ENCODE data around the gene ZNF345. TPM values are rescaled to one million over a fixed set of nuclear protein-coding genes. Genes with fewer than 3 reads are reported as not detected.
A peak's percentile ranks its signal among the peaks of the same experiment; 100 is the strongest.

ZNF345 gene
- total and polyA plus RNA-seq, 2 experiments from 2014 or later = 5.5 to 5.7 TPM

- H3K4me3 ChIP-seq = no peak overlapping the region
- no peak overlapping the region for H3K4me2 ChIP-seq
- peak overlapping the region; percentile 60; the same call in 1 of the 3 replicates for H3K4me3 Mint-ChIP-seq
- TF ChIP-seq JUNB (IDR thresholded peaks at IDR 0.05; ENCODE audit: unreplicated experiment) (no peak), NANOG (IDR thresholded peaks at IDR 0.05; ENCODE audit: borderline replicate concordance) (no peak), STAT1 (IDR thresholded peaks at IDR 0.05; ENCODE audit: unreplicated experiment) (no peak), CREB1 (CRISPR knock-in tag; IDR thresholded peaks at IDR 0.05; ENCODE audit: low read depth) (no peak), EZH2phosphoT487 (IDR thresholded peaks at IDR 0.05; ENCODE audit: unreplicated experiment) (no peak), ZNF331 (CRISPR knock-in tag; IDR thresholded peaks at IDR 0.05; ENCODE audit: low read depth) (no peak), ZNF114 (CRISPR knock-in tag; IDR thresholded peaks at IDR 0.05) (no peak), POLR2AphosphoS5 (IDR thresholded peaks at IDR 0.05; ENCODE audit: low read depth) (no peak), EZH2 (IDR thresholded peaks at IDR 0.05; ENCODE audit: low read depth, unreplicated experiment) (no peak), REST (IDR thresholded peaks at IDR 0.05; ENCODE audit: unreplicated experiment) (no peak)
- TF ChIP-seq, protein P1, sequence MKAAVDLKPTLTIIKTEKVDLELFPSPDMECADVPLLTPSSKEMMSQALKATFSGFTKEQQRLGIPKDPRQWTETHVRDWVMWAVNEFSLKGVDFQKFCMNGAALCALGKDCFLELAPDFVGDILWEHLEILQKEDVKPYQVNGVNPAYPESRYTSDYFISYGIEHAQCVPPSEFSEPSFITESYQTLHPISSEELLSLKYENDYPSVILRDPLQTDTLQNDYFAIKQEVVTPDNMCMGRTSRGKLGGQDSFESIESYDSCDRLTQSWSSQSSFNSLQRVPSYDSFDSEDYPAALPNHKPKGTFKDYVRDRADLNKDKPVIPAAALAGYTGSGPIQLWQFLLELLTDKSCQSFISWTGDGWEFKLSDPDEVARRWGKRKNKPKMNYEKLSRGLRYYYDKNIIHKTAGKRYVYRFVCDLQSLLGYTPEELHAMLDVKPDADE (IDR thresholded peaks at IDR 0.05) = no peak
- TF ChIP-seq, protein P2, sequence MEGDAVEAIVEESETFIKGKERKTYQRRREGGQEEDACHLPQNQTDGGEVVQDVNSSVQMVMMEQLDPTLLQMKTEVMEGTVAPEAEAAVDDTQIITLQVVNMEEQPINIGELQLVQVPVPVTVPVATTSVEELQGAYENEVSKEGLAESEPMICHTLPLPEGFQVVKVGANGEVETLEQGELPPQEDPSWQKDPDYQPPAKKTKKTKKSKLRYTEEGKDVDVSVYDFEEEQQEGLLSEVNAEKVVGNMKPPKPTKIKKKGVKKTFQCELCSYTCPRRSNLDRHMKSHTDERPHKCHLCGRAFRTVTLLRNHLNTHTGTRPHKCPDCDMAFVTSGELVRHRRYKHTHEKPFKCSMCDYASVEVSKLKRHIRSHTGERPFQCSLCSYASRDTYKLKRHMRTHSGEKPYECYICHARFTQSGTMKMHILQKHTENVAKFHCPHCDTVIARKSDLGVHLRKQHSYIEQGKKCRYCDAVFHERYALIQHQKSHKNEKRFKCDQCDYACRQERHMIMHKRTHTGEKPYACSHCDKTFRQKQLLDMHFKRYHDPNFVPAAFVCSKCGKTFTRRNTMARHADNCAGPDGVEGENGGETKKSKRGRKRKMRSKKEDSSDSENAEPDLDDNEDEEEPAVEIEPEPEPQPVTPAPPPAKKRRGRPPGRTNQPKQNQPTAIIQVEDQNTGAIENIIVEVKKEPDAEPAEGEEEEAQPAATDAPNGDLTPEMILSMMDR (conservative IDR thresholded peaks at IDR 0.05; ENCODE audit: low read depth in 2 of 2) = no peak
- TF ChIP-seq, protein P3, sequence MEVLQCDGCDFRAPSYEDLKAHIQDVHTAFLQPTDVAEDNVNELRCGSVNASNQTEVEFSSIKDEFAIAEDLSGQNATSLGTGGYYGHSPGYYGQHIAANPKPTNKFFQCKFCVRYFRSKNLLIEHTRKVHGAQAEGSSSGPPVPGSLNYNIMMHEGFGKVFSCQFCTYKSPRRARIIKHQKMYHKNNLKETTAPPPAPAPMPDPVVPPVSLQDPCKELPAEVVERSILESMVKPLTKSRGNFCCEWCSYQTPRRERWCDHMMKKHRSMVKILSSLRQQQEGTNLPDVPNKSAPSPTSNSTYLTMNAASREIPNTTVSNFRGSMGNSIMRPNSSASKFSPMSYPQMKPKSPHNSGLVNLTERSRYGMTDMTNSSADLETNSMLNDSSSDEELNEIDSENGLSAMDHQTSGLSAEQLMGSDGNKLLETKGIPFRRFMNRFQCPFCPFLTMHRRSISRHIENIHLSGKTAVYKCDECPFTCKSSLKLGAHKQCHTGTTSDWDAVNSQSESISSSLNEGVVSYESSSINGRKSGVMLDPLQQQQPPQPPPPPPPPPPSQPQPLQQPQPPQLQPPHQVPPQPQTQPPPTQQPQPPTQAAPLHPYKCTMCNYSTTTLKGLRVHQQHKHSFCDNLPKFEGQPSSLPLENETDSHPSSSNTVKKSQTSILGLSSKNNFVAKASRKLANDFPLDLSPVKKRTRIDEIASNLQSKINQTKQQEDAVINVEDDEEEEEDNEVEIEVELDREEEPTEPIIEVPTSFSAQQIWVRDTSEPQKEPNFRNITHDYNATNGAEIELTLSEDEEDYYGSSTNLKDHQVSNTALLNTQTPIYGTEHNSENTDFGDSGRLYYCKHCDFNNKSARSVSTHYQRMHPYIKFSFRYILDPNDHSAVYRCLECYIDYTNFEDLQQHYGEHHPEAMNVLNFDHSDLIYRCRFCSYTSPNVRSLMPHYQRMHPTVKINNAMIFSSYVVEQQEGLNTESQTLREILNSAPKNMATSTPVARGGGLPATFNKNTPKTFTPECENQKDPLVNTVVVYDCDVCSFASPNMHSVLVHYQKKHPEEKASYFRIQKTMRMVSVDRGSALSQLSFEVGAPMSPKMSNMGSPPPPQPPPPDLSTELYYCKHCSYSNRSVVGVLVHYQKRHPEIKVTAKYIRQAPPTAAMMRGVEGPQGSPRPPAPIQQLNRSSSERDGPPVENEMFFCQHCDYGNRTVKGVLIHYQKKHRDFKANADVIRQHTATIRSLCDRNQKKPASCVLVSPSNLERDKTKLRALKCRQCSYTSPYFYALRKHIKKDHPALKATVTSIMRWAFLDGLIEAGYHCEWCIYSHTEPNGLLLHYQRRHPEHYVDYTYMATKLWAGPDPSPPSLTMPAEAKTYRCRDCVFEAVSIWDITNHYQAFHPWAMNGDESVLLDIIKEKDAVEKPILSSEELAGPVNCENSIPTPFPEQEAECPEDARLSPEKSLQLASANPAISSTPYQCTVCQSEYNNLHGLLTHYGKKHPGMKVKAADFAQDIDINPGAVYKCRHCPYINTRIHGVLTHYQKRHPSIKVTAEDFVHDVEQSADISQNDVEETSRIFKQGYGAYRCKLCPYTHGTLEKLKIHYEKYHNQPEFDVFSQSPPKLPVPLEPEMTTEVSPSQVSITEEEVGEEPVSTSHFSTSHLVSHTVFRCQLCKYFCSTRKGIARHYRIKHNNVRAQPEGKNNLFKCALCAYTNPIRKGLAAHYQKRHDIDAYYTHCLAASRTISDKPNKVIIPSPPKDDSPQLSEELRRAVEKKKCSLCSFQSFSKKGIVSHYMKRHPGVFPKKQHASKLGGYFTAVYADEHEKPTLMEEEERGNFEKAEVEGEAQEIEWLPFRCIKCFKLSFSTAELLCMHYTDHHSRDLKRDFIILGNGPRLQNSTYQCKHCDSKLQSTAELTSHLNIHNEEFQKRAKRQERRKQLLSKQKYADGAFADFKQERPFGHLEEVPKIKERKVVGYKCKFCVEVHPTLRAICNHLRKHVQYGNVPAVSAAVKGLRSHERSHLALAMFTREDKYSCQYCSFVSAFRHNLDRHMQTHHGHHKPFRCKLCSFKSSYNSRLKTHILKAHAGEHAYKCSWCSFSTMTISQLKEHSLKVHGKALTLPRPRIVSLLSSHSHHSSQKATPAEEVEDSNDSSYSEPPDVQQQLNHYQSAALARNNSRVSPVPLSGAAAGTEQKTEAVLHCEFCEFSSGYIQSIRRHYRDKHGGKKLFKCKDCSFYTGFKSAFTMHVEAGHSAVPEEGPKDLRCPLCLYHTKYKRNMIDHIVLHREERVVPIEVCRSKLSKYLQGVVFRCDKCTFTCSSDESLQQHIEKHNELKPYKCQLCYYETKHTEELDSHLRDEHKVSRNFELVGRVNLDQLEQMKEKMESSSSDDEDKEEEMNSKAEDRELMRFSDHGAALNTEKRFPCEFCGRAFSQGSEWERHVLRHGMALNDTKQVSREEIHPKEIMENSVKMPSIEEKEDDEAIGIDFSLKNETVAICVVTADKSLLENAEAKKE (CRISPR knock-in tag; IDR thresholded peaks at IDR 0.05) = no peak
- H3K4me1 Mint-ChIP-seq = peaks cover 5% of the 10 kb centered on the region; the same call in 1 of the 3 replicates
- no peaks in the 10 kb centered on the region for H3K27me3 Mint-ChIP-seq (ENCODE audit: insufficient read depth, low read depth, poor library complexity)
- H2AFZ ChIP-seq = no peak overlapping the region
- peaks cover 41% of the 10 kb centered on the region for H3K79me2 ChIP-seq (replicated peaks; ENCODE audit: insufficient read depth)
- peaks cover 3% of the 10 kb centered on the region; the same call in 1 of the 2 replicates for H3K4me1 ChIP-seq (ENCODE audit: insufficient read depth)
- peaks cover 4% of the 10 kb centered on the region; the same call in 1 of the 3 replicates for H3K9me3 Mint-ChIP-seq
- H3K36me3 Mint-ChIP-seq (ENCODE audit: low read depth) = peaks cover 42% of the 10 kb centered on the region
- no peak overlapping the region for H3K27ac ChIP-seq (ENCODE audit: low read depth)
- no peaks in the 10 kb centered on the region for H3F3A ChIP-seq (replicated peaks; ENCODE audit: low read depth)
- ATAC-seq = no peak
- H3K9me2 ChIP-seq (ENCODE audit: insufficient read depth) = no peaks in the 10 kb centered on the region
- no peak overlapping the region for H3K27ac Mint-ChIP-seq
- H3K36me3 ChIP-seq (ENCODE audit: insufficient read depth) = no peaks in the 10 kb centered on the region
- no peaks in the 10 kb centered on the region for H3K27me3 ChIP-seq (ENCODE audit: insufficient read depth)
- no peaks in the 10 kb centered on the region for H4K20me1 ChIP-seq (replicated peaks; ENCODE audit: insufficient read depth)
- DNase-seq (ENCODE audit: low spot score) = no peak
These were observed 2.7 kb upstream of the ZNF345 start for GRCh38 chr19:36847968-36848367.

Data from GM23338 (cell line).